Erythroblast (primary cell): ENCODE measurements around the gene MDFIC2.

ENCODE experiments used
- GATA1 ChIP-seq: IDR thresholded peaks from 2 replicates; pipeline ENCODE4 v1.6.1; 2011; ENCODE audit warnings: low read depth, mild to moderate bottlenecking, control low read depth, low read length, moderate library complexity
- POLR2A ChIP-seq: IDR thresholded peaks from 2 replicates; pipeline ENCODE4 v1.6.1; 2011; ENCODE audit warnings: mild to moderate bottlenecking, low read length

DNA sequence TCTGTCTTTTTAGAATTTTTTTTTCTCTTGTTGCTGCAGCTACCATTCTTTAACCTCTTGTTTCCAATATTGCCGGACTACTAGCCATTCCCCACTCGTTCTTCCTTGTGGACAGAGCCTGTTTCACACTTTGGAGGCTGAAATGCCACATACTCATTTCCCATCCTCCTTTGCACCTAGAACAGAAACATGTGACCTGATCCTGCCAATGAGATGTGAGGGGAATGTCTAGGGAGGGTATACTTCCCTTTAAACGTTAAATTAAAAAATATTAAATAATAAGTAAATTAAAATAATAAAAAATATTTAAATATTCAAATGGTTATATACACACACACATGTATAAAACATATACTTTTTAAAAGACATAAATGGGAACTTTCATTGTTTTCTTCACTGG lies 20.6 kb upstream of the MDFIC2 start:
- TF ChIP-seq POLR2A: no peak
- no peak for TF ChIP-seq GATA1
